Hypothalamus (tissue), 51 donors: ENCODE results near the gene DDIAS.
"Not testable (repeated sequence)": the region's sequence is repeated elsewhere in the genome, so short reads cannot be mapped to it uniquely, and the experiment has no call there.

Source experiments
- DNase-seq, 51 donors: peaks; one replicate each; lab custom pipeline; 2025; lab: John Stamatoyannopoulos, UW

DDIAS gene, protein sequence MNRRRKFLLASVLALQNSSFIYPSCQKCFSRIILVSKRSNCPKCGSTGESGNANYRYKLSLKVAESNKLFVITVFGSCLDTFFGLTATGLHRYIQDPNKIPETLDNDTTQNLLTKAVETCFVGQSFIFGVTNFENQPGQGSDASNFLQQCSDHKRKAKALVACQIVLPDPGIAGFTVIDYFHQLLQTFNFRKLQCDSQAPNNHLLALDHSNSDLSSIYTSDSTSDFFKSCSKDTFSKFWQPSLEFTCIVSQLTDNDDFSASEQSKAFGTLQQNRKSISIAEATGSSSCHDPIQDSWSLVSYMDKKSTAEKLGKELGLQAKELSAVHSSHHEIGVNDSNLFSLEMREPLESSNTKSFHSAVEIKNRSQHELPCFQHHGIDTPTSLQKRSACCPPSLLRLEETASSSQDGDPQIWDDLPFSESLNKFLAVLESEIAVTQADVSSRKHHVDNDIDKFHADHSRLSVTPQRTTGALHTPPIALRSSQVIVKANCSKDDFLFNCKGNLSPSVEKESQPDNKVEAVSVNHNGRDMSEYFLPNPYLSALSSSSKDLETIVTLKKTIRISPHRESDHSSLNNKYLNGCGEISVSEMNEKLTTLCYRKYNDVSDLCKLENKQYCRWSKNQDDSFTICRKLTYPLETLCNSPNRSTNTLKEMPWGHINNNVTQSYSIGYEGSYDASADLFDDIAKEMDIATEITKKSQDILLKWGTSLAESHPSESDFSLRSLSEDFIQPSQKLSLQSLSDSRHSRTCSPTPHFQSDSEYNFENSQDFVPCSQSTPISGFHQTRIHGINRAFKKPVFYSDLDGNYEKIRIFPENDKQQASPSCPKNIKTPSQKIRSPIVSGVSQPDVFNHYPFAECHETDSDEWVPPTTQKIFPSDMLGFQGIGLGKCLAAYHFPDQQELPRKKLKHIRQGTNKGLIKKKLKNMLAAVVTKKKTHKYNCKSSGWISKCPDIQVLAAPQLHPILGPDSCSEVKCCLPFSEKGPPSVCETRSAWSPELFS

DNA sequence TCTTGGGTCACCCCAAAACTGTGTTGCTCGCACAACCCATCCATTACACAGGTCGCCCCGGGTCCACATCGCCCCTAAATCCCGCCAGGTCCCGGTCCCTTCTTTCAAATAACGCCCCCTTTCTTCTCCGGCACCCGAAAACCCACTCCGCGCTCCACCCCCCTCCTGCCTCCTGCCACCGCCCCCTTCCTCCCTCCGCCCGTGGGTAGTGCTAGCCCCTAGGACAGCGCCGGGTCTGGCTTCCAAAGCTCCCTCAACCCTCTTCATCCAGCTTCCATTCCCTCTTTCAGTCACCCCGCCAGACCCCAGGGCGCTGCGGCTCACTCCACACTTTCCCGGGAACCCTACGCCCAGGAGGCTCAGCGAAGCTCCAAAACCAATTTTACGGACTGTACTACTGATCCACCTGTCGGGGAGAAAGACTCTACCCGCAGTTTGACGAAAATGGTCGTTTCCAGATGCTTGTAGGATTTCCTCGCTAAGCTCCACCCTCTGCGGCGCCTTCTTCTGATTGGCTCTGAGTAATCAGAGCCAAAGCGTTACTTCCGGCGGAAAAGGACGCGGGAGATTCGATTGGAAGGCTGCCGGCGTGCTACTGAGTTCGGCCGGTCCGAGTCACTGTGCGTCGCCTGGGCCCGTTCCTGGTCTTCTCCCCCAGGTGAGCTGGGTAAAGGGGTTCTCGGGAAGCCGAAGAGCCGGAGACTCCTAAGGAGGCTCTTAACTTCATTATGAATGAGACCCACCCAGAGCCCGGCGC lies at the start of gene DDIAS:
Gene DDIAS (plus strand): TSS at position 572 of the 757 bp plus-strand sequence. CDS start 13,003 bp downstream, outside the sequence.
- peak; percentile 52 to 95 (median 88) for DNase-seq

- DNase-seq, result no peak
These were observed 47.3 kb upstream of the DDIAS start for GRCh38 chr11:82854242-82854641.

GRCh38 chr11:82854916-82855315 lies 46.6 kb upstream of the DDIAS start:
- not testable (repeated sequence) for DNase-seq

- no peak for DNase-seq
These were observed 45.9 kb upstream of the DDIAS start for GRCh38 chr11:82855616-82856015.

DNA sequence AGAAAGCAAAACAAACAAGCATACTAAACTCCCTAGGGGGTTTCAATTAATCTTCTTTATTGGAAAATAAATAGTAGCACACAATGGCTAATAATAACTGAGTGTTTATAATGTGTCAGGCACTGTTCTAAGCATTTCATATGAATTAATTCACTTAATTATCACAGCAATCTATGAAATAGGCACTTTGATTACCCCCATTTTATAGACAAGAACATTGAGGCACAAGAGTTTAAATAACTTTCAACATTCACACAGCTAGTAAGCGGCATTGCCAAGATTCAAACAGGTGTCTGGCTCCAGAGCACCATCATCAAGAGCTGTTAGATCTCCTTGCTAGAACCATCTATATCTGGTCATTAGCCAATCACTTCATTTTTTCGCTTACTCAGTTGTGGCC lies 44.4 kb upstream of the DDIAS start:
- DNase-seq, result no peak

GRCh38 chr11:82858133-82858532 lies 43.4 kb upstream of the DDIAS start:
- peak in 2 of 51 donors; percentile 5 to 60 for DNase-seq

- peak in 2 of 51 donors; percentile 11 to 32 for DNase-seq
These were observed 42.9 kb upstream of the DDIAS start for GRCh38 chr11:82858556-82859091.

DNA sequence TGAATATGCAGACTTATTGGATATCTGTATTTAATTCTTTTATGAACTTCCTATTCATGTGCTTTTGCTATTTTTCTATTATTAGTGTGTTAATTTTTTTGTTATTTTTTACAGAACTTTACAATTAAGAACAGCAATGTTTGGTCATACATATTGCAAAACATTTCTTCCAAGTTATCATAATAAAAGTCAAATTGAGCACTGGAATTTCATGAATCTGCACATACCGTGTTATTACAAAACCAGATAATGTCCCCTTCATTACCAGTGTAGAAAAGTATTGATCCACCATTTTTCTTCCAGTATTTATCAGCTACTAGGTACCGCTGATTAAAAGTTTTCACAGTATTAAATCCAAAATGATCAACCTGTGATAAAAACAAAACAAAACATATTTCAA lies 41.8 kb upstream of the DDIAS start:
- no peak for DNase-seq

- peak in 1 of 51 donors; percentile 32 for DNase-seq
These were observed 39.2 kb upstream of the DDIAS start for GRCh38 chr11:82862379-82862778.

- DNase-seq, result no peak
These were observed 38.3 kb upstream of the DDIAS start for GRCh38 chr11:82863209-82863608.

GRCh38 chr11:82864268-82864667 lies 37.3 kb upstream of the DDIAS start:
- peak in 39 of 51 donors; percentile 3 to 82 (median 55) for DNase-seq

DNA sequence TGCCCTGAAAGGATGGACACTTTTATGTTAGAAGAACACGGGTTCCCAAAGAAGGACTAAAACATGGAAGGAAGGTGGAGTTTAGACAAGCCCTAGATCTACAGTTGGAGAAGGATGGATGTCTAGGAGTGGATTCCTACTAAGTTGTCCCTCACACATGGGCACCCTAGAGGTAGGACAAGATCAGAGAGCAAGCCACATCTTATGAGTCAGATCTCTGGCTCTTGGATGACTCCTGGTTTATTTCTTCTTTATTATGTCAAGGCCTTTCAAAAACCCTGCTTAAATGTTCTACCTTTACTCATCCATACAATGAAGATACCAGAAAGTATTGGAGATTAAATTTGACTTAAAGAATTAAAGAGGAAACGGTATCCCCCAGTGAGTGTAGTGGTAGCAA lies 35.7 kb upstream of the DDIAS start:
- no peak for DNase-seq

GRCh38 chr11:82867495-82868082 lies 33.9 kb upstream of the DDIAS start:
- DNase-seq, result peak in 37 of 51 donors; percentile 6 to 83 (median 45)

DNA sequence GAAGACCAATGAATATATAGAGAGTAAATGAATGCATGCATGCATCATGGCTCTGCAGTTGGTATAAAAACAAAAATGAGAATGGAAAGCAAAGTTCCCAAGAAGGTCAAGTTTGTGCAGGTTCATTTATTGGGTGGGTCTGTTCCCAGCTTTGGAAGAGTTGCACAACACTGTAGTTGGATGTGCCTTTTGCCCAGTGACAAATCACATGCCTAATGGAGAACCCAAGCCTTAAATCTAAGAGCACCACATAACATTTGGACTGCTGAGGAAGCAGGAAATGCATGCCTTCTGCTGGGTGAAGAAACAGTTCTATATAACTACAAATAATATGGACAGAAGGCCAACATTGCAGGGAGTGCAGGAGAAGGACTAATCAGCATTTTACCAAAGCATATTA lies 31.9 kb upstream of the DDIAS start:
- no peak for DNase-seq

DNA sequence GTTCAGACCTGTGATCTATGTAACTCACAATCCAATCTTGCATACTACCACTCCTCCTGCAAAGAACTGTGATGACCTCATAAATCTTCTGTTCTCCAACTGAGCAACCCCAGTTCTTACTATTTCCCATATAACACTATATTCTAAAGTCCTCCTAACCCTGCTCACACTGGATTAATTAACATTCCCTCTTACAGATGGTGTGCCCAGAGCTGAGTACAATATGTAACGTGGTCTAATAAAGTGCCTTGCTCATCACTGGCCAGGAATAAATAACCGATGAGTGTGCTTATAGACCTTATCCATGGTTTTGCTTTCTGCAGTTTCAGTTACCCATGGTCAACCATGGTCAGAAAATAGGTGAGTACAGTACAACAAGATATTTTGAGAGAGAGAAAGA lies 29.9 kb upstream of the DDIAS start:
- DNase-seq, result no peak

- DNase-seq, result peak in 5 of 51 donors; percentile 2 to 34 (median 11)
These were observed 29.0 kb upstream of the DDIAS start for GRCh38 chr11:82872377-82873150.

- DNase-seq, result no peak
These were observed 27.6 kb upstream of the DDIAS start for GRCh38 chr11:82873919-82874333.

DNA sequence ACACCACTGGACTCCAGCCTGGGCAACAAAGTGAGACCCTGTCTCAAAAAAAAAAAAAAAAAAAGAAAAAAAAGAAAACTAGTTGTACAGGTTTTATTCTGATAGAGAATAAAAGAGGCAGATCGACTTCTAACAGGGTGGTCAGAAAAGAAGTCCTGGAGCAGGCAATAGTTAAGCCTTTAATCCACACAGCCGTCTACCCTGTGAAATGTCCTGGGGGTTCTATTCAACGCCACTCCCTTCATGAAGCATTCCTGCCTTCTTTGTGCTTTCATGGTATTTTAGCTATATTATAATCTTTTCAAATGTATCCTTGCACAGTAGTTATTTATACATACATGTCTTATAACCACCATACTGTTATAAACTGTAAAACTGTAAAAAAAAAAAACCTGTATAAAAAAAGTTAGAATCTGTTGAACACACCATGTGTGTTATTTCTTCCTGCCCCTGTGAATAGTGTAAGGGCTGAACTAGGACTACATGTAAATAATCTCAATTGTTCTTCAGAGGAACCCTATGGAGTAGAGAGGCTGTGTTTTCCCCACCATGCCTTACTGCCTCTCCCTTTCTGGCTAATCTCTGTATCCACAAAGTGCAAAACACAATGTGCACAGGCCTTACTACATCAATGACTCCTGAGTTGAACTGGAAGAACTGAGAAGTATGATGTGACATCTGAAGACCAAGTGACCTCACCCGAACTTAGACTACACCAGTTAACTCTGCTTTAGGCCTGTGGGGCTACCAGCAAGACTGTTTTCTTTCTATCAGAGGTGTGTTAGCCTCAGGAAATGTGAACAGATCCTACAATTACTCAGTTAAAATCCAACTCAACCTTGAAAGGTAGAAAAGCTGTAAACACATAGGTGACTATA lies 26.7 kb upstream of the DDIAS start:
- no peak for DNase-seq
